ENCODE data around the gene TRIM40. TPM values are rescaled to one million over a fixed set of nuclear protein-coding genes. Genes with fewer than 3 reads are reported as not detected.
A peak's percentile ranks its signal among the peaks of the same experiment; 100 is the strongest.

The TRIM40 gene
- total and polyA plus RNA-seq, 2 of the 13 experiments (the other 11 are each of a cell fraction or from before 2014, with no cell fraction given) = 0.58 TPM; not detected in 1

GRCh38 chr6:30100585-30101443 is 35.1 kb upstream of the TRIM40 start (continued):
- TF ChIP-seq BRF2 (CRISPR knock-in tag; IDR thresholded peaks at IDR 0.05) = no peak; the same call in 1 of the 2 replicates
- no peak for TF ChIP-seq ZNF44 (CRISPR knock-in tag; IDR thresholded peaks at IDR 0.05)
- no peak for TF ChIP-seq NR3C1 (CRISPR knock-in tag; IDR thresholded peaks at IDR 0.05)
- TF ChIP-seq FUBP1 (CRISPR knock-in tag; IDR thresholded peaks at IDR 0.05; ENCODE audit: borderline replicate concordance) = 0 out of 2 replicates have a peak, but pooled peaks have one; percentile 37
- TF ChIP-seq CBX1 (IDR thresholded peaks at IDR 0.05; ENCODE audit: low read depth) = no peak
- peak; percentile 45 for TF ChIP-seq ZBTB33 (CRISPR knock-in tag; IDR thresholded peaks at IDR 0.05)
- no peak for TF ChIP-seq MED8 (CRISPR knock-in tag; IDR thresholded peaks at IDR 0.05; ENCODE audit: insufficient replicate concordance)
- TF ChIP-seq SRSF9 (IDR thresholded peaks at IDR 0.05; ENCODE audit: borderline replicate concordance, insufficient read depth, low read depth, low read length, poor library complexity, severe bottlenecking) = no peak
- TF ChIP-seq ZBTB44 (CRISPR knock-in tag; IDR thresholded peaks at IDR 0.05) = no peak
- no peak for TF ChIP-seq ZFP36 (IDR thresholded peaks at IDR 0.05; ENCODE audit: borderline replicate concordance, low read depth, low read length, partially characterized antibody)
- TF ChIP-seq ZNF841 (CRISPR knock-in tag; IDR thresholded peaks at IDR 0.05; ENCODE audit: borderline replicate concordance) = no peak
- no peak for TF ChIP-seq ZNF30 (CRISPR knock-in tag; IDR thresholded peaks at IDR 0.05)
- no peak for TF ChIP-seq ZNF839 (CRISPR knock-in tag; IDR thresholded peaks at IDR 0.05; ENCODE audit: borderline replicate concordance)
- TF ChIP-seq ZBTB7A (CRISPR knock-in tag; IDR thresholded peaks at IDR 0.05) = peak; percentile 86
- TF ChIP-seq ZNF124 (CRISPR knock-in tag; IDR thresholded peaks at IDR 0.05) = peak; percentile 95
- TF ChIP-seq SSRP1 (CRISPR knock-in tag; IDR thresholded peaks at IDR 0.05) = no peak; the same call in 1 of the 2 replicates
- TF ChIP-seq PLRG1 (conservative IDR thresholded peaks at IDR 0.05) = no peak
- no peak; the same call in 1 of the 2 replicates for TF ChIP-seq STAG1 (CRISPR knock-in tag; IDR thresholded peaks at IDR 0.05)
- peak; percentile 94 for TF ChIP-seq ZNF788 (CRISPR knock-in tag; IDR thresholded peaks at IDR 0.05; ENCODE audit: borderline replicate concordance)
- no peak for TF ChIP-seq TRAFD1 (CRISPR knock-in tag; IDR thresholded peaks at IDR 0.05; ENCODE audit: borderline replicate concordance)

All from HepG2 (cell line).